K562 (cell line): Measurements from ENCODE around the gene LAMA1. TPM values are rescaled to one million over a fixed set of nuclear protein-coding genes. Genes with fewer than 3 reads are reported as not detected.

ENCODE experiments used
- ATAC-seq: fragments of 200-7000 bp; cut with Tn5 transposase; 3 replicates; pipeline ENCODE4 v1.9.1; 2020; ENCODE audit warnings: moderate library complexity
- BruUV-seq: library from RNA; stranded (reverse); fragments of 400-500 nt; replicated peaks from 2 replicates; lab custom pipeline; 2021; lab: Mats Ljungman, UMichigan
- CTCF ChIA-PET: fragments of 300-600 bp; formaldehyde crosslinking; extraction: SDS; loops from one replicate; lab custom pipeline; 2021; ENCODE audit warnings: low intra/inter-chr PET ratio; lab: Yijun Ruan, JAX
- POLR2A ChIA-PET: fragments of 300-600, 350-650 bp; sonication (Branson Sonifier 250); formaldehyde crosslinking; extraction: SDS; loops from one replicate; lab custom pipeline; 2021; ENCODE audit warnings: antibody characterized with exemption, inconsistent platforms; lab: Yijun Ruan, JAX
- DNase-seq, 4 experiments: peaks; one replicate each; pipeline versions ENCODE4 v3.0.0 to v3.0.0-alpha.2; 2011 to 2018; ENCODE audit warnings: low spot score in 3 of 4, mixed read lengths in 3 of 4; ENCODE audit errors: extremely low read depth in 1 of 4
- FAIRE-seq: peaks from 2 replicates; lab custom pipeline; 2011; peaks lifted over from hg19 to GRCh38; lab: Jason Lieb, UNC
- H2AFZ ChIP-seq: 2 replicates; pipeline ENCODE4 v1.6.0; 2011; ENCODE audit warnings: low read depth, low read length, control low read depth, inconsistent platforms
- H3K27ac ChIP-seq: fragments of 200-600 bp; 3 replicates; pipeline ENCODE4 v1.8.0; 2011; ENCODE audit warnings: low read depth, mild to moderate bottlenecking, control low read depth, inconsistent platforms, low read length, moderate library complexity, mixed read lengths; ENCODE audit errors: extremely low read depth
- H3K27me3 ChIP-seq, 2 experiments: fragments of 300-600 bp in 1 of 2; 2 replicates in 1 of 2; 3 replicates in 1 of 2; pipeline versions ENCODE4 v1.6.0 to v1.8.0; 2011; ENCODE audit warnings: inconsistent platforms in 2 of 2, low read length in 2 of 2, mild to moderate bottlenecking in 1 of 2, mixed read lengths in 1 of 2, moderate library complexity in 1 of 2; ENCODE audit not compliant: control insufficient read depth in 2 of 2, insufficient read depth in 2 of 2
- H3K36me3 ChIP-seq: fragments of 300-600 bp; 3 replicates; pipeline ENCODE4 v1.8.0; 2011; ENCODE audit warnings: mild to moderate bottlenecking, low read length, inconsistent platforms; ENCODE audit not compliant: control insufficient read depth, insufficient read depth
- H3K4me1 ChIP-seq, 2 experiments: fragments of 200-600 bp in 1 of 2; replicated peaks in 1 of 2; 2 replicates in 1 of 2; 3 replicates in 1 of 2; pipeline versions ENCODE4 v1.5.1 to v1.8.0; 2011; ENCODE audit warnings: inconsistent platforms in 2 of 2, low read length in 2 of 2, mild to moderate bottlenecking in 1 of 2, mixed read lengths in 1 of 2, moderate library complexity in 1 of 2; ENCODE audit not compliant: control insufficient read depth in 2 of 2, insufficient read depth in 2 of 2
- H3K4me2 ChIP-seq: 2 replicates; pipeline ENCODE4 v1.6.1; 2011; ENCODE audit warnings: low read length, control low read depth, inconsistent platforms, mixed read lengths; ENCODE audit not compliant: insufficient read depth
- H3K4me3 ChIP-seq: fragments of 200-600 bp; sonication (generic), shearing (Covaris generic); 2 replicates; pipeline ENCODE4 v1.5.1; 2016; ENCODE audit warnings: control low read depth, inconsistent platforms
- H3K79me2 ChIP-seq: fragments of 200-600 bp; 3 replicates; pipeline ENCODE4 v1.8.0; 2011; ENCODE audit warnings: low read length, inconsistent platforms; ENCODE audit not compliant: control insufficient read depth, insufficient read depth
- H3K9ac ChIP-seq, 2 experiments: 2 replicates each; pipeline versions ENCODE4 v1.6.0 to v1.6.1; 2011; ENCODE audit warnings: low read depth in 2 of 2, low read length in 2 of 2, control low read depth in 1 of 2, inconsistent platforms in 1 of 2, mild to moderate bottlenecking in 1 of 2, mixed read lengths in 1 of 2; ENCODE audit not compliant: insufficient read depth in 1 of 2
- H3K9me1 ChIP-seq: one replicate; pipeline ENCODE4 v1.6.0; 2011; ENCODE audit warnings: inconsistent platforms, mild to moderate bottlenecking, low read length, moderate library complexity; ENCODE audit not compliant: control insufficient read depth, insufficient read depth
- H3K9me3 ChIP-seq: replicated peaks from 2 replicates; pipeline ENCODE4 v1.5.1; 2011; ENCODE audit warnings: low read depth, low read length, inconsistent platforms; ENCODE audit not compliant: control insufficient read depth, insufficient read depth
- H4K20me1 ChIP-seq: replicated peaks from 2 replicates; pipeline ENCODE4 v1.6.1; 2011; ENCODE audit warnings: low read length, inconsistent platforms, mixed read lengths; ENCODE audit not compliant: control insufficient read depth, insufficient read depth
- ARHGAP35 ChIP-seq: fragments of 450-650 bp; IDR thresholded peaks from 2 replicates; pipeline ENCODE4 v1.6.1; 2018; ENCODE audit not compliant: partially characterized antibody
- CCAR2 ChIP-seq: fragments of 200-400 bp; formaldehyde crosslinking; IDR thresholded peaks from 2 replicates; pipeline ENCODE4 v1.6.1; 2017; ENCODE audit warnings: mild to moderate bottlenecking, low read depth, low read length
- E2F1 ChIP-seq: sonication (generic); formaldehyde crosslinking; IDR thresholded peaks from 2 replicates; pipeline ENCODE4 v1.8.1; 2023; ENCODE audit warnings: mild to moderate bottlenecking, missing genetic modification reagents, moderate library complexity
- HDAC3 ChIP-seq: fragments of 450-650 bp; IDR thresholded peaks from 2 replicates; pipeline ENCODE4 v1.6.1; 2018; ENCODE audit warnings: borderline replicate concordance, mild to moderate bottlenecking, moderate library complexity; ENCODE audit not compliant: partially characterized antibody
- MBD2 ChIP-seq: sonication (generic); IDR thresholded peaks from 2 replicates; pipeline ENCODE4 v1.6.1; 2016; ENCODE audit warnings: low read depth, borderline replicate concordance
- PKNOX1 ChIP-seq: fragments of 450-650 bp; IDR thresholded peaks from 2 replicates; pipeline ENCODE4 v1.6.1; 2016
- PURB ChIP-seq: sonication (generic); formaldehyde crosslinking; IDR thresholded peaks from 2 replicates; pipeline ENCODE4 v1.9.0; 2021; ENCODE audit warnings: low read depth, mild to moderate bottlenecking, missing genetic modification reagents
- PYGO2 ChIP-seq: fragments of 450-650 bp; IDR thresholded peaks from 2 replicates; pipeline ENCODE4 v1.6.1; 2016; ENCODE audit warnings: mild to moderate bottlenecking, missing genetic modification characterization, moderate library complexity, missing compliant biosample characterization
- RBM17 ChIP-seq: fragments of 200-400 bp; formaldehyde crosslinking; IDR thresholded peaks from 2 replicates; pipeline ENCODE4 v1.6.1; 2017; ENCODE audit warnings: low read depth, mild to moderate bottlenecking, low read length, borderline replicate concordance
- SAP30 ChIP-seq: fragments of 200-600 bp; sonication (generic); IDR thresholded peaks from 2 replicates; pipeline ENCODE4 v1.6.1; 2012; ENCODE audit warnings: borderline replicate concordance, low read depth, mild to moderate bottlenecking, moderate library complexity, low read length, control low read depth, inconsistent platforms; ENCODE audit not compliant: insufficient read depth, poor library complexity, severe bottlenecking
- SIN3B ChIP-seq: fragments of 450-650 bp; IDR thresholded peaks from 2 replicates; pipeline ENCODE4 v1.6.1; 2017; ENCODE audit warnings: low read depth, mild to moderate bottlenecking, moderate library complexity
- SMARCE1 ChIP-seq: fragments of 450-650 bp; IDR thresholded peaks from 2 replicates; pipeline ENCODE4 v1.7.1; 2016; ENCODE audit warnings: mild to moderate bottlenecking
- ZBTB7A ChIP-seq: IDR thresholded peaks from 2 replicates; pipeline ENCODE4 v1.6.1; 2011; ENCODE audit warnings: low read depth, mild to moderate bottlenecking, low read length, moderate library complexity, borderline replicate concordance; ENCODE audit not compliant: control insufficient read depth
- ZFX ChIP-seq: sonication (generic); formaldehyde crosslinking; IDR thresholded peaks from 2 replicates; pipeline ENCODE4 v1.8.0; 2022; ENCODE audit warnings: mild to moderate bottlenecking, missing genetic modification reagents, moderate library complexity
- ZNF174 ChIP-seq: fragments of 250-450 bp; sonication (Bioruptor Pico); IDR thresholded peaks from 2 replicates; pipeline ENCODE4 v1.4.0; 2020; ENCODE audit warnings: mild to moderate bottlenecking
- ZNF764 ChIP-seq: fragments of 250-450 bp; sonication (Bioruptor Pico); IDR thresholded peaks from 2 replicates; pipeline ENCODE4 v1.4.0; 2020; ENCODE audit warnings: low read depth, mild to moderate bottlenecking, moderate library complexity
- WGBS: fragments of 100-300 bp; shearing (Covaris generic); methylation state at CpG from one replicate; pipeline ENCODE4 v1.1.6; 2016; ENCODE audit warnings: low coverage, mixed read lengths; ENCODE audit not compliant: insufficient coverage; ENCODE audit errors: missing lambda C conversion rate; 5-methylcytosine and 5-hydroxymethylcytosine counted together
- in situ Hi-C: fragments of 300-500 bp; cut with MboI; formaldehyde crosslinking; loops from 4 replicates; pipeline ENCODE4 v1.15.0; 2018; ENCODE audit warnings: inconsistent platforms, mixed read lengths
- intact Hi-C: fragments of 100-400 bp; cut with micrococcal nuclease; formaldehyde crosslinking; loops from 2 replicates; pipeline ENCODE4 v1.14.2; 2022
- polyA plus RNA-seq, 8 experiments: library from polyadenylated mRNA; depleted of rRNA in 4 of 8; stranded (reverse) in 5 of 8; unstranded in 3 of 8; fragments of >200 nt; fragmentation: Nextera tagmentation in 2 of 8; fragmentation: Illumina TruSeq in 1 of 8; extraction: Ambion mirVana in 2 of 8; extraction: Trizol in 1 of 8; gene quantifications; 2 replicates each; pipeline versions ENCODE4 v1.2.1 to v1.2.3, GENCODE V29; 2011 to 2014; ENCODE audit warnings: inconsistent platforms in 1 of 8, missing spikeins in 1 of 8
- total RNA-seq, 7 experiments: library from RNA; depleted of rRNA in 6 of 7; stranded (reverse); fragments of >200 nt in 6 of 7; fragmentation: Illumina TruSeq in 2 of 7; extraction: Trizol in 2 of 7; gene quantifications; 2 replicates each; pipeline versions ENCODE4 v1.2.1 to v1.2.3, GENCODE V29; 2011 to 2021; ENCODE audit warnings: low replicate concordance in 1 of 7

The LAMA1 gene
- total and polyA plus RNA-seq, 9 of the 15 experiments (the other 6 are each of a cell fraction or from before 2014, with no cell fraction given), result 0.04 TPM; not detected in 8

- H3K9ac ChIP-seq, result no peak overlapping the region
- FAIRE-seq, result no peak
- ATAC-seq, result no peak
- intact Hi-C loops, result no loop called here
- ChIA-PET POLR2A (no interaction called here), CTCF (no interaction called here)
- no peak overlapping the region for H3K4me2 ChIP-seq
- no peak for DNase-seq
- H2AFZ ChIP-seq, result no peak overlapping the region
- no peak overlapping the region for H3K4me3 ChIP-seq
- no TSS peak for BruUV-seq
- no peaks in the 10 kb centered on the region for H3K79me2 ChIP-seq
- peaks cover 0 to 3% of the 10 kb centered on the region in 2 experiments; a peak in 4 of 5 replicates for H3K27me3 ChIP-seq
- no peaks in the 10 kb centered on the region for H3K9me1 ChIP-seq
- in situ Hi-C loops, result no loop called here
- whole genome bisulfite sequencing, result 0% methylated on average over 2 of the region's 2 CpGs
- TF ChIP-seq SAP30 (no peak), MBD2 (no peak), CCAR2 (no peak), PYGO2 (tag) (no peak), ARHGAP35 (no peak), E2F1 (no peak), RBM17 (no peak), ZNF764 (CRISPR knock-in tag) (no peak), SMARCE1 (no peak), PURB (CRISPR knock-in tag) (no peak), ZFX (no peak), ZBTB7A (no peak), PKNOX1 (no peak), HDAC3 (no peak), ZNF174 (no peak), SIN3B (no peak)
- TF ChIP-seq, all 486 proteins: peak for 0
- no peaks in the 10 kb centered on the region; the same call in 1 of the 2 replicates for H4K20me1 ChIP-seq
- H3K4me1 ChIP-seq, result no peaks in the 10 kb centered on the region; a peak in 1 of 5 replicates
- no peaks in the 10 kb centered on the region for H3K9me3 ChIP-seq
- no peak overlapping the region for H3K27ac ChIP-seq
- H3K36me3 ChIP-seq, result no peaks in the 10 kb centered on the region
Measured at GRCh38 chr18:7070466-7070865, 47.1 kb downstream of the LAMA1 start.
